OCI-LY1 (cell line): ENCODE results near the gene ATN1.
A peak's percentile ranks its signal among the peaks of the same experiment; 100 is the strongest.

Source experiments
- H2AFZ ChIP-seq: fragments of 200-600 bp; sonication (generic), shearing (Covaris generic); 2 replicates; pipeline ENCODE4 v1.6.0; 2014; ENCODE audit warnings: antibody characterized with exemption, mild to moderate bottlenecking, low read length
- H3F3A ChIP-seq: fragments of 200-600 bp; sonication (generic), shearing (Covaris generic); 2 replicates; pipeline ENCODE4 v1.6.0; 2014; ENCODE audit warnings: mild to moderate bottlenecking, antibody characterized with exemption, low read length, moderate library complexity; ENCODE audit not compliant: insufficient read depth
- H3K27ac ChIP-seq: fragments of 200-600 bp; sonication (generic); 2 replicates; pipeline ENCODE4 v1.5.1; 2014; ENCODE audit warnings: low read length, mixed run types, mild to moderate bottlenecking, low read depth; ENCODE audit not compliant: poor library complexity, severe bottlenecking
- H3K27me3 ChIP-seq: fragments of 200-600 bp; sonication (generic); 2 replicates; pipeline ENCODE4 v1.6.0; 2014; ENCODE audit warnings: antibody characterized with exemption, mild to moderate bottlenecking, low read length, moderate library complexity; ENCODE audit not compliant: insufficient read depth
- H3K36me3 ChIP-seq: fragments of 200-600 bp; sonication (generic); 2 replicates; pipeline ENCODE4 v1.6.1; 2014; ENCODE audit warnings: mild to moderate bottlenecking, antibody characterized with exemption, low read length, moderate library complexity, mixed read lengths; ENCODE audit not compliant: insufficient read depth
- H3K4me1 ChIP-seq: fragments of 200-600 bp; sonication (generic); 2 replicates; pipeline ENCODE4 v1.5.1; 2014; ENCODE audit warnings: mild to moderate bottlenecking, low read length, moderate library complexity; ENCODE audit not compliant: insufficient read depth, severe bottlenecking
- H3K4me2 ChIP-seq: fragments of 200-600 bp; sonication (generic), shearing (Covaris generic); 2 replicates; pipeline ENCODE4 v1.6.1; 2014; ENCODE audit warnings: low read length
- H3K4me3 ChIP-seq: fragments of 200-600 bp; sonication (generic); 2 replicates; pipeline ENCODE4 v1.5.1; 2014; ENCODE audit warnings: low read length, low read depth, mild to moderate bottlenecking, mixed read lengths; ENCODE audit not compliant: poor library complexity, severe bottlenecking
- H3K79me2 ChIP-seq: fragments of 200-600 bp; shearing (Covaris generic); 2 replicates; pipeline ENCODE4 v1.6.1; 2016; ENCODE audit warnings: mixed run types, low read length, mixed read lengths; ENCODE audit not compliant: insufficient read depth
- H3K9ac ChIP-seq: fragments of 200-600 bp; sonication (generic), shearing (Covaris generic); 2 replicates; pipeline ENCODE4 v1.6.1; 2014; ENCODE audit warnings: mild to moderate bottlenecking, low read length, mixed read lengths
- H3K9me2 ChIP-seq: fragments of 200-600 bp; sonication (generic), shearing (Covaris generic); 2 replicates; pipeline ENCODE4 v1.6.1; 2014; ENCODE audit warnings: low read depth, mild to moderate bottlenecking, low read length, mixed read lengths
- H3K9me3 ChIP-seq: fragments of 200-600 bp; shearing (Covaris generic); 2 replicates; pipeline ENCODE4 v1.6.1; 2014; ENCODE audit warnings: low read length, mixed read lengths
- H4K20me1 ChIP-seq: fragments of 200-600 bp; sonication (generic), shearing (Covaris generic); 2 replicates; pipeline ENCODE4 v1.6.0; 2016; ENCODE audit warnings: mild to moderate bottlenecking, low read length; ENCODE audit not compliant: insufficient read depth
- CTCF ChIP-seq: fragments of 200-600 bp; sonication (generic), shearing (Covaris generic); IDR thresholded peaks from 2 replicates; pipeline ENCODE4 v1.5.1; 2017; ENCODE audit warnings: mild to moderate bottlenecking, antibody characterized with exemption, low read length, moderate library complexity, mixed read lengths
- EZH2 ChIP-seq: fragments of 200-600 bp; sonication (generic), shearing (Covaris generic); IDR thresholded peaks from 2 replicates; pipeline ENCODE4 v1.8.0; 2017; ENCODE audit warnings: borderline replicate concordance, mixed run types, mild to moderate bottlenecking, antibody characterized with exemption, low read length, moderate library complexity, mixed read lengths

The ATN1 gene

GRCh38 chr12:6961278-6961694 lies 33.5 kb downstream of the ATN1 start:
- TF ChIP-seq EZH2 (no peak), CTCF (no peak)
- Histone ChIP-seq H2AFZ (no peak overlapping the region), H3K36me3 (peaks cover 22% of the 10 kb centered on the region), H3K4me3 (peak overlapping the region; percentile 5), H3K4me1 (peaks cover 52% of the 10 kb centered on the region), H3K9ac (no peak overlapping the region), H3K9me3 (no peaks in the 10 kb centered on the region), H4K20me1 (no peaks in the 10 kb centered on the region), H3K27ac (no peak overlapping the region), H3K4me2 (peak overlapping the region; percentile 31; the same call in 1 of the 2 replicates), H3K79me2 (no peaks in the 10 kb centered on the region), H3F3A (0 out of 2 replicates have a peak, but pooled peaks cover 2% of the 10 kb centered on the region), H3K27me3 (0 out of 2 replicates have a peak, but pooled peaks cover 5% of the 10 kb centered on the region), H3K9me2 (no peaks in the 10 kb centered on the region)

- H3K27ac ChIP-seq = no peak overlapping the region
- H3K9me3 ChIP-seq = no peaks in the 10 kb centered on the region
- H2AFZ ChIP-seq = no peak overlapping the region
- no peak overlapping the region for H3K9ac ChIP-seq
- 0 out of 2 replicates have a peak, but pooled peaks cover 4% of the 10 kb centered on the region for H3K27me3 ChIP-seq
- H3K36me3 ChIP-seq = peaks cover 26% of the 10 kb centered on the region
- H3K4me1 ChIP-seq = peaks cover 52% of the 10 kb centered on the region
- H3K4me2 ChIP-seq = peak overlapping the region; percentile 31; the same call in 1 of the 2 replicates
- H3F3A ChIP-seq = 0 out of 2 replicates have a peak, but pooled peaks cover 4% of the 10 kb centered on the region
- peak overlapping the region; percentile 5 for H3K4me3 ChIP-seq
- H3K9me2 ChIP-seq = no peaks in the 10 kb centered on the region
- no peaks in the 10 kb centered on the region for H3K79me2 ChIP-seq
- TF ChIP-seq EZH2 (no peak), CTCF (no peak; the same call in 1 of the 2 replicates)
- H4K20me1 ChIP-seq = no peaks in the 10 kb centered on the region
These were observed 34.0 kb downstream of the ATN1 start for GRCh38 chr12:6961695-6962284.

- Histone ChIP-seq H3K9me2 (no peaks in the 10 kb centered on the region), H3K36me3 (peaks cover 33% of the 10 kb centered on the region), H4K20me1 (no peaks in the 10 kb centered on the region), H3K27ac (no peak overlapping the region), H3K4me3 (no peak overlapping the region), H3F3A (0 out of 2 replicates have a peak, but pooled peaks cover 4% of the 10 kb centered on the region), H3K79me2 (no peaks in the 10 kb centered on the region), H2AFZ (no peak overlapping the region), H3K9me3 (no peaks in the 10 kb centered on the region), H3K9ac (no peak overlapping the region), H3K4me1 (peaks cover 52% of the 10 kb centered on the region), H3K4me2 (no peak overlapping the region), H3K27me3 (0 out of 2 replicates have a peak, but pooled peaks cover 4% of the 10 kb centered on the region)
- TF ChIP-seq CTCF (no peak), EZH2 (no peak)
These were observed 34.7 kb downstream of the ATN1 start for GRCh38 chr12:6962285-6963015.
